ENCODE data around the gene OR52B2. TPM values are rescaled to one million over a fixed set of nuclear protein-coding genes. Genes with fewer than 3 reads are reported as not detected.

The OR52B2 gene
- total RNA-seq, 1 experiment from 2014 or later, result not detected

DNA sequence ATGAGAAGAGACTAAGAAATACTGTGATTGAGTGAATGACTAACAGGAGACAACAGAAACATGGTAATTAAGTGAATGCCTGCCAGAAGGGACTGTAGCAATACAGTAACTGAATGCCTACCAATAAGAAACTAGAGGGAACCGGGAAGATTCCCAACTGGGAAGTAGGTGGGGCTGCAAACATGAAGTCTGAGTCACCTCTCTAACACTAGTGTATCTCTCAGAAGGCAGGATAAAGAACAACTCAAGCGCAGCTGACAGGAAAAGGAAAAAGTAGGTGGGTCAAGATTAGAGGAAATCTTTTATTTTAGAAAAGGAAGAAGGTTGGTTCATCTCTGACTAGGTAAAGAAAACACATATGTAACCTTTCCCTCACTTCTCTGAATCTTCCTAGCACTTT, 49.2 kb upstream of the OR52B2 start:
- TF ChIP-seq, protein P1, sequence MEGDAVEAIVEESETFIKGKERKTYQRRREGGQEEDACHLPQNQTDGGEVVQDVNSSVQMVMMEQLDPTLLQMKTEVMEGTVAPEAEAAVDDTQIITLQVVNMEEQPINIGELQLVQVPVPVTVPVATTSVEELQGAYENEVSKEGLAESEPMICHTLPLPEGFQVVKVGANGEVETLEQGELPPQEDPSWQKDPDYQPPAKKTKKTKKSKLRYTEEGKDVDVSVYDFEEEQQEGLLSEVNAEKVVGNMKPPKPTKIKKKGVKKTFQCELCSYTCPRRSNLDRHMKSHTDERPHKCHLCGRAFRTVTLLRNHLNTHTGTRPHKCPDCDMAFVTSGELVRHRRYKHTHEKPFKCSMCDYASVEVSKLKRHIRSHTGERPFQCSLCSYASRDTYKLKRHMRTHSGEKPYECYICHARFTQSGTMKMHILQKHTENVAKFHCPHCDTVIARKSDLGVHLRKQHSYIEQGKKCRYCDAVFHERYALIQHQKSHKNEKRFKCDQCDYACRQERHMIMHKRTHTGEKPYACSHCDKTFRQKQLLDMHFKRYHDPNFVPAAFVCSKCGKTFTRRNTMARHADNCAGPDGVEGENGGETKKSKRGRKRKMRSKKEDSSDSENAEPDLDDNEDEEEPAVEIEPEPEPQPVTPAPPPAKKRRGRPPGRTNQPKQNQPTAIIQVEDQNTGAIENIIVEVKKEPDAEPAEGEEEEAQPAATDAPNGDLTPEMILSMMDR (conservative IDR thresholded peaks at IDR 0.05), result no peak
- no peaks in the 10 kb centered on the region for H3K79me2 ChIP-seq (ENCODE audit: insufficient read depth, low read length)
- Mint-ChIP-seq H3K9me3 (no peaks in the 10 kb centered on the region), H3K4me3 (no peak overlapping the region), H3K27me3 (ENCODE audit: low read depth) (no peaks in the 10 kb centered on the region), H3K36me3 (ENCODE audit: insufficient read depth in 1 of 3, low read depth in 3 of 3) (peaks cover 22 to 68% (median 39%) of the 10 kb centered on the region in 3 experiments; a peak in 6 of 7 replicates), H3K27ac (no peak overlapping the region), H3K4me1 (no peaks in the 10 kb centered on the region)
- H4K20me1 ChIP-seq (ENCODE audit: control insufficient read depth, insufficient read depth, insufficient read length), result no peaks in the 10 kb centered on the region
- no peak overlapping the region for H4K91ac ChIP-seq (ENCODE audit: insufficient read length, low read depth, low read length)
- no peak overlapping the region for H3K27ac ChIP-seq (ENCODE audit: insufficient read length, low read depth, low read length)
- no peak overlapping the region for H2AK5ac ChIP-seq (ENCODE audit: insufficient read length, low read length)
- H3K14ac ChIP-seq (ENCODE audit: insufficient read depth, low read length), result no peak overlapping the region
- no peak overlapping the region for H2AFZ ChIP-seq (ENCODE audit: low read length)
- H2BK120ac ChIP-seq (ENCODE audit: low read depth, low read length, poor library complexity, severe bottlenecking), result no peak overlapping the region
- no peak overlapping the region for H3K18ac ChIP-seq (ENCODE audit: insufficient read length, low read depth, low read length)
- H3K23me2 ChIP-seq (ENCODE audit: insufficient read length, low read depth, low read length, poor library complexity, severe bottlenecking), result no peaks in the 10 kb centered on the region
- H3K4ac ChIP-seq (ENCODE audit: low read depth, low read length), result no peak overlapping the region
- no CpG with 5 or more reads among the region's 2 CpGs for WGBS (ENCODE audit: extremely low coverage, insufficient read length, low lambda C conversion rate)
- no peak overlapping the region for H3T11ph ChIP-seq (ENCODE audit: low read length)
- no peak overlapping the region for H4K5ac ChIP-seq (ENCODE audit: insufficient read length, low read depth, low read length)
- no peaks in the 10 kb centered on the region for H3K9me3 ChIP-seq (ENCODE audit: control insufficient read depth, low read depth, low read length)
- no peak overlapping the region for H3K23ac ChIP-seq (ENCODE audit: insufficient read length, low read depth, low read length)
- H3K4me1 ChIP-seq (ENCODE audit: insufficient read depth, low read length), result no peaks in the 10 kb centered on the region
- H3K27me3 ChIP-seq (ENCODE audit: insufficient read depth, low read length), result no peaks in the 10 kb centered on the region
- H2BK12ac ChIP-seq (ENCODE audit: insufficient read length, low read depth, low read length), result no peak overlapping the region
- H3K56ac ChIP-seq (ENCODE audit: insufficient read length, low read depth, low read length), result no peak overlapping the region
- H3K4me2 ChIP-seq (ENCODE audit: insufficient read depth, insufficient read length, low read length), result no peak overlapping the region
- H4K8ac ChIP-seq (replicated peaks; ENCODE audit: insufficient read length, low read depth, low read length), result no peak overlapping the region
- no peak overlapping the region for H2BK5ac ChIP-seq (ENCODE audit: insufficient read length, low read length)
- H3K9ac ChIP-seq (ENCODE audit: extremely low read depth, insufficient read length, low read length), result no peak overlapping the region
- no peak overlapping the region for H2BK20ac ChIP-seq (ENCODE audit: low read depth, low read length, poor library complexity, severe bottlenecking)
- H3K79me1 ChIP-seq (ENCODE audit: insufficient read depth, low read depth, low read length, poor library complexity, severe bottlenecking), result no peaks in the 10 kb centered on the region
- no peak overlapping the region for H2BK15ac ChIP-seq (ENCODE audit: low read depth, low read length)
- DNase-seq, result no peak
